ENCODE measurements around the gene DPH5.

DNA sequence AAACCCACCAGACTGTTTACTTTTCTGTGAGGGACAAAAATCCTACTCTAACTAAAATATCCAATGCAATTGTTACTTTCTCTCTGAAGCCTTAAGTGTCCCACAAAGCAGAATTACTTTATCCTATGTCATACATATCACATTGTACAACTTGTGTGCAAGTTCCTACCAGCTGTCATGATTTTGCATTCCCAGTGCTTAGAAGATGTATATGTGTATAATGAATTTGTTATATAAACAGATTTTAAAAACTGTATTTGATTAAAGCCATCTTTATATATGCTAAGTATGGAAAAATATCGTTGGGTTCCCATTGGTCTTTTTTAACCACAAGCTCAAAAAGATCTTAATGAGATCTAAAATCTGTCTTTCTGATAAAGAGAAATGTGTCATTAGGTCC, 57.0 kb downstream of the DPH5 start:
- TF ChIP-seq CTCF (conservative IDR thresholded peaks at IDR 0.05; ENCODE audit: low read length) (no peak), EZH2phosphoT487 (IDR thresholded peaks at IDR 0.05; ENCODE audit: borderline replicate concordance, low read depth, low read length) (no peak)

All from OCI-LY7 (cell line).